Measurements from ENCODE around the gene ARRB1. TPM values are rescaled to one million over a fixed set of nuclear protein-coding genes. Genes with fewer than 3 reads are reported as not detected.
"Not testable (repeated sequence)": the region's sequence is repeated elsewhere in the genome, so short reads cannot be mapped to it uniquely, and the experiment has no call there.

Gene ARRB1
- polyA plus RNA-seq, 1 of the 3 experiments (the other 2 are of a cell fraction), result 7.0 TPM

GRCh38 chr11:75305993-75306392 is 45.5 kb downstream of the ARRB1 start:
- Histone ChIP-seq H3K9me3 (no peaks in the 10 kb centered on the region), H3K4me2 (no peak overlapping the region), H3F3A (replicated peaks; ENCODE audit: insufficient read depth) (no peaks in the 10 kb centered on the region), H2AFZ (ENCODE audit: low read depth) (no peak overlapping the region), H3K27ac (ENCODE audit: low read depth in 2 of 2, low read length in 1 of 2) (no peak overlapping the region), H3K9ac (no peak overlapping the region), H3K4me3 (ENCODE audit: low read depth in 2 of 2, low read length in 1 of 2) (no peak overlapping the region), H4K20me1 (ENCODE audit: insufficient read depth) (no peaks in the 10 kb centered on the region), H3K36me3 (replicated peaks in 1 of 2; ENCODE audit: control insufficient read depth in 1 of 2, insufficient read depth in 2 of 2, low read length in 1 of 2) (no peaks in the 10 kb centered on the region), H3K9me2 (no peaks in the 10 kb centered on the region), H3K79me2 (ENCODE audit: insufficient read depth) (no peaks in the 10 kb centered on the region), H3K27me3 (ENCODE audit: insufficient read depth) (no peaks in the 10 kb centered on the region), H3K4me1 (ENCODE audit: control insufficient read depth in 1 of 2, insufficient read depth in 2 of 2, low read depth in 1 of 2, low read length in 1 of 2) (peaks cover 0 to 34% of the 10 kb centered on the region in 2 experiments; a peak in 2 of 4 replicates)
- CTCF ChIA-PET, result interaction anchor here (5.9 kb wide), 1 partner anchor 26 kb away, joined by 30 read pairs; no protein-coding TSS in a partner anchor
- DNase-seq, result no peak
- WGBS (ENCODE audit: low lambda C conversion rate), result 91% methylated on average over 6 of the region's 6 CpGs
- no peak for TF ChIP-seq ELF1 (IDR thresholded peaks at IDR 0.05)
- no peak for TF ChIP-seq SMC3 (IDR thresholded peaks at IDR 0.05; ENCODE audit: low read depth, low read length)
- POLR2A ChIA-PET, result no interaction called here

DNA sequence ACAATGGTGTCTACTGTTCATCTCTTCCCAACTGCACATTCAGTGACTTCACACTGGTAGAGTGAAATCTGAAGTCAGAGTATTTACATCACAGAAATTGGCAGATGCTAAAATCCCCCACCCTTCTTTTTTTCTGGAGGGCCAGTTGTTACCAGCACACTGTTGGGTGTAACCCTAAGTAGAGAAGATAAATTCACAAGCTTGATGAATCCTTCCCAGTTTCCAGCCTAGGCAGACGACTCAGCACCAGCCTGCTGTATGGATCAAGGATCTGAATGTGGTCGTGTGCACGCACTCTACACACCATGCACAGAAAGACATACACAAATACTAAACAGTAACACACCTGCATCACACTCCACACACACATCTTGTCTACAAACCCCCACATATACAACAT is 46.0 kb downstream of the ARRB1 start:
- H3K4me2 ChIP-seq, result no peak overlapping the region
- H3K9ac ChIP-seq, result no peak overlapping the region
- ChIA-PET POLR2A (no interaction called here), CTCF (interaction anchor here (5.9 kb wide), 1 partner anchor 25 kb away, joined by 30 read pairs; no protein-coding TSS in a partner anchor)
- no peak overlapping the region for H2AFZ ChIP-seq (ENCODE audit: low read depth)
- peaks cover 0 to 34% of the 10 kb centered on the region in 2 experiments; a peak in 2 of 4 replicates for H3K4me1 ChIP-seq (ENCODE audit: control insufficient read depth in 1 of 2, insufficient read depth in 2 of 2, low read depth in 1 of 2, low read length in 1 of 2)
- 88% methylated on average over 3 of the region's 3 CpGs for WGBS (ENCODE audit: low lambda C conversion rate)
- no peaks in the 10 kb centered on the region for H3K27me3 ChIP-seq (ENCODE audit: insufficient read depth)
- no peaks in the 10 kb centered on the region for H3K36me3 ChIP-seq (replicated peaks in 1 of 2; ENCODE audit: control insufficient read depth in 1 of 2, insufficient read depth in 2 of 2, low read length in 1 of 2)
- no peak overlapping the region for H3K27ac ChIP-seq (ENCODE audit: low read depth in 2 of 2, low read length in 1 of 2)
- no peaks in the 10 kb centered on the region for H3F3A ChIP-seq (replicated peaks; ENCODE audit: insufficient read depth)
- no peak for DNase-seq
- H3K9me3 ChIP-seq, result no peaks in the 10 kb centered on the region
- no peaks in the 10 kb centered on the region for H3K79me2 ChIP-seq (ENCODE audit: insufficient read depth)
- TF ChIP-seq FOXM1 (IDR thresholded peaks at IDR 0.05; ENCODE audit: low read depth) (no peak), FOXJ3 (CRISPR knock-in tag; IDR thresholded peaks at IDR 0.05) (no peak), NRF1 (IDR thresholded peaks at IDR 0.05; ENCODE audit: low read depth, low read length) (no peak), ELF1 (IDR thresholded peaks at IDR 0.05) (no peak), GATA2 (CRISPR knock-in tag; IDR thresholded peaks at IDR 0.05) (no peak), MEF2A (IDR thresholded peaks at IDR 0.05; ENCODE audit: borderline replicate concordance, low read depth) (no peak), YY1 (IDR thresholded peaks at IDR 0.05; ENCODE audit: low read depth) (no peak), EZH2phosphoT487 (IDR thresholded peaks at IDR 0.05; ENCODE audit: borderline replicate concordance, low read depth) (no peak), RXRA (IDR thresholded peaks at IDR 0.05; ENCODE audit: borderline replicate concordance, low read depth) (no peak), TAF1 (IDR thresholded peaks at IDR 0.05; ENCODE audit: borderline replicate concordance, low read depth, low read length) (no peak), POLR2AphosphoS5 (IDR thresholded peaks at IDR 0.05; ENCODE audit: low read depth, low read length) (no peak), RAD21 (IDR thresholded peaks at IDR 0.05; ENCODE audit: low read length) (no peak), SMC3 (IDR thresholded peaks at IDR 0.05; ENCODE audit: low read depth, low read length) (no peak), TEAD4 (IDR thresholded peaks at IDR 0.05; ENCODE audit: borderline replicate concordance, insufficient read depth) (no peak), USF1 (IDR thresholded peaks at IDR 0.05; ENCODE audit: borderline replicate concordance, low read depth) (no peak), JUND (IDR thresholded peaks at IDR 0.05) (no peak), MXI1 (IDR thresholded peaks at IDR 0.05; ENCODE audit: low read depth, low read length) (no peak)
- TF ChIP-seq, protein P1, sequence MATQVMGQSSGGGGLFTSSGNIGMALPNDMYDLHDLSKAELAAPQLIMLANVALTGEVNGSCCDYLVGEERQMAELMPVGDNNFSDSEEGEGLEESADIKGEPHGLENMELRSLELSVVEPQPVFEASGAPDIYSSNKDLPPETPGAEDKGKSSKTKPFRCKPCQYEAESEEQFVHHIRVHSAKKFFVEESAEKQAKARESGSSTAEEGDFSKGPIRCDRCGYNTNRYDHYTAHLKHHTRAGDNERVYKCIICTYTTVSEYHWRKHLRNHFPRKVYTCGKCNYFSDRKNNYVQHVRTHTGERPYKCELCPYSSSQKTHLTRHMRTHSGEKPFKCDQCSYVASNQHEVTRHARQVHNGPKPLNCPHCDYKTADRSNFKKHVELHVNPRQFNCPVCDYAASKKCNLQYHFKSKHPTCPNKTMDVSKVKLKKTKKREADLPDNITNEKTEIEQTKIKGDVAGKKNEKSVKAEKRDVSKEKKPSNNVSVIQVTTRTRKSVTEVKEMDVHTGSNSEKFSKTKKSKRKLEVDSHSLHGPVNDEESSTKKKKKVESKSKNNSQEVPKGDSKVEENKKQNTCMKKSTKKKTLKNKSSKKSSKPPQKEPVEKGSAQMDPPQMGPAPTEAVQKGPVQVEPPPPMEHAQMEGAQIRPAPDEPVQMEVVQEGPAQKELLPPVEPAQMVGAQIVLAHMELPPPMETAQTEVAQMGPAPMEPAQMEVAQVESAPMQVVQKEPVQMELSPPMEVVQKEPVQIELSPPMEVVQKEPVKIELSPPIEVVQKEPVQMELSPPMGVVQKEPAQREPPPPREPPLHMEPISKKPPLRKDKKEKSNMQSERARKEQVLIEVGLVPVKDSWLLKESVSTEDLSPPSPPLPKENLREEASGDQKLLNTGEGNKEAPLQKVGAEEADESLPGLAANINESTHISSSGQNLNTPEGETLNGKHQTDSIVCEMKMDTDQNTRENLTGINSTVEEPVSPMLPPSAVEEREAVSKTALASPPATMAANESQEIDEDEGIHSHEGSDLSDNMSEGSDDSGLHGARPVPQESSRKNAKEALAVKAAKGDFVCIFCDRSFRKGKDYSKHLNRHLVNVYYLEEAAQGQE (IDR thresholded peaks at IDR 0.05; ENCODE audit: low read depth, low read length), result no peak
- TF ChIP-seq, protein P2, sequence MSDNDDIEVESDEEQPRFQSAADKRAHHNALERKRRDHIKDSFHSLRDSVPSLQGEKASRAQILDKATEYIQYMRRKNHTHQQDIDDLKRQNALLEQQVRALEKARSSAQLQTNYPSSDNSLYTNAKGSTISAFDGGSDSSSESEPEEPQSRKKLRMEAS (IDR thresholded peaks at IDR 0.05; ENCODE audit: low read depth), result no peak
- no peaks in the 10 kb centered on the region for H4K20me1 ChIP-seq (ENCODE audit: insufficient read depth)
- no peaks in the 10 kb centered on the region for H3K9me2 ChIP-seq
- no peak overlapping the region for H3K4me3 ChIP-seq (ENCODE audit: low read depth in 2 of 2, low read length in 1 of 2)

GRCh38 chr11:75304941-75305340 is 46.5 kb downstream of the ARRB1 start:
- H2AFZ ChIP-seq (ENCODE audit: low read depth); H3K9me2 ChIP-seq; H3K36me3 ChIP-seq (replicated peaks in 1 of 2; ENCODE audit: control insufficient read depth in 1 of 2, insufficient read depth in 2 of 2, low read length in 1 of 2); POLR2A ChIA-PET; H3K9me3 ChIP-seq; H3K4me2 ChIP-seq; H4K20me1 ChIP-seq (ENCODE audit: insufficient read depth); H3F3A ChIP-seq (replicated peaks; ENCODE audit: insufficient read depth); H3K4me3 ChIP-seq (ENCODE audit: low read depth in 2 of 2, low read length in 1 of 2); H3K27ac ChIP-seq (ENCODE audit: low read depth in 2 of 2, low read length in 1 of 2); H3K27me3 ChIP-seq (ENCODE audit: insufficient read depth); H3K79me2 ChIP-seq (ENCODE audit: insufficient read depth); DNase-seq; H3K9ac ChIP-seq: not testable (repeated sequence)
- peaks cover 0 to 34% of the 10 kb centered on the region in 2 experiments; a peak in 2 of 4 replicates for H3K4me1 ChIP-seq (ENCODE audit: control insufficient read depth in 1 of 2, insufficient read depth in 2 of 2, low read depth in 1 of 2, low read length in 1 of 2)
- CTCF ChIA-PET, result interaction anchor here (5.9 kb wide), 1 partner anchor 25 kb away, joined by 30 read pairs; no protein-coding TSS in a partner anchor
- 82% methylated on average over 4 of the region's 4 CpGs for WGBS (ENCODE audit: low lambda C conversion rate)

All from SK-N-SH (cell line).